HT1080 (cell line): ENCODE measurements around the gene GALNT6. TPM values are rescaled to one million over a fixed set of nuclear protein-coding genes. Genes with fewer than 3 reads are reported as not detected.

Experiments
- DNase-seq: peaks from one replicate; pipeline ENCODE4 v3.0.0-alpha.2; 2015; ENCODE audit warnings: low read depth
- polyA plus RNA-seq, 2 experiments: library from polyadenylated mRNA; depleted of rRNA; stranded (reverse); fragments of >200 nt; gene quantifications; 2 replicates each; pipeline ENCODE4 v1.2.3, GENCODE V29; 2015
- total RNA-seq: library from RNA; depleted of rRNA; stranded (reverse); fragments of >200 nt; shearing (Covaris generic); gene quantifications from 2 replicates; pipeline ENCODE4 v1.2.3, GENCODE V29; 2014; rRNA removed

Gene GALNT6, protein sequence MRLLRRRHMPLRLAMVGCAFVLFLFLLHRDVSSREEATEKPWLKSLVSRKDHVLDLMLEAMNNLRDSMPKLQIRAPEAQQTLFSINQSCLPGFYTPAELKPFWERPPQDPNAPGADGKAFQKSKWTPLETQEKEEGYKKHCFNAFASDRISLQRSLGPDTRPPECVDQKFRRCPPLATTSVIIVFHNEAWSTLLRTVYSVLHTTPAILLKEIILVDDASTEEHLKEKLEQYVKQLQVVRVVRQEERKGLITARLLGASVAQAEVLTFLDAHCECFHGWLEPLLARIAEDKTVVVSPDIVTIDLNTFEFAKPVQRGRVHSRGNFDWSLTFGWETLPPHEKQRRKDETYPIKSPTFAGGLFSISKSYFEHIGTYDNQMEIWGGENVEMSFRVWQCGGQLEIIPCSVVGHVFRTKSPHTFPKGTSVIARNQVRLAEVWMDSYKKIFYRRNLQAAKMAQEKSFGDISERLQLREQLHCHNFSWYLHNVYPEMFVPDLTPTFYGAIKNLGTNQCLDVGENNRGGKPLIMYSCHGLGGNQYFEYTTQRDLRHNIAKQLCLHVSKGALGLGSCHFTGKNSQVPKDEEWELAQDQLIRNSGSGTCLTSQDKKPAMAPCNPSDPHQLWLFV
- total RNA-seq: 58.9 and 60.2 TPM in 2 replicates
- 30.8 and 32.6 TPM in 2 replicates for polyA plus RNA-seq (2015; cell fraction: cytosol; rRNA removed)
- polyA plus RNA-seq (2015; cell fraction: nucleus; rRNA removed): 56.6 and 59.9 TPM in 2 replicates

DNA sequence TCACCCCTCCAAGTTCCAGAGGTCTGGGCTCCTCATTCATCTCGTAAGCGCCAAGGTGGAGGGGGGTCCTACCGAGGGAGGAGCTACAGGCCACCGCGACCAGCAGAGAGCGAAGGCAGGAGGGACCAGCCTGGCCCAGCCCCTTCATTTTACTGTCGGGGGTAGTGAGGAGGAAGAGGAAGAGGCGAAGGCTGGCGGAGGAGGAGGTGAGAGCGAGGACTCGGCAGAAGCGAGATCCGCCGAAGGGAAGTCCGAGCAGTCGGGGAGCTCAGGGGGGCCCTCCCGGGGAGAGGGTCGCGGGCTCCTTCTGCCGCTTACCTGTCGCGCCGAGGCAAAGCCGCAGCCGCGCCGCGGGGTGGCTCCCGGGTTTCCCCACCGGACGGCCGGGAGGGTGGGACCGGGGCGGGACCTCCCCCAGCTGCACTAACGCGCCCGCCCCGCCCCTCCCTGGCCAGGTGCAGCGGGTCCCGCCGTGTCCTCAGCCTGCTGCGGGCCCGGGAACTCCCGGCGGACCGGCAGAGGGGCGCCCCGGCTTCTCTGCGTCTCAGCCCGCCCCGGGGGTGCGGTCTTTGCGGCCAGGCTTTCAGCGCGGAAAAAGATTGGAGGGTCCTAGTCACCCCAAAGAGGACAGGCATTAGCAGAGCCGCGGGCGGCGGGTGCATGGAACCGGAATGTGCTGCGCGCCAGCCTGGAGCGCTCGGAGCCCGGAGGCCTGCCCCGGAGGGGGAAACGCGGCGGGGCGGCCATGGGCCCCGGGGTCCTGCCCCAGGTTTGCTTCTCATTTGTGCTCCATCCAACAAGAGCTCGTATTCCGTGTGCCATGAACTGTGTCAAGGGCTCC lies at the start of gene GALNT6:
GALNT6 (minus strand) TSS at position 124 of the 841 bp plus-strand sequence. CDS start 11,625 bp downstream, outside the sequence.
- DNase-seq: peak; percentile 59

DNA sequence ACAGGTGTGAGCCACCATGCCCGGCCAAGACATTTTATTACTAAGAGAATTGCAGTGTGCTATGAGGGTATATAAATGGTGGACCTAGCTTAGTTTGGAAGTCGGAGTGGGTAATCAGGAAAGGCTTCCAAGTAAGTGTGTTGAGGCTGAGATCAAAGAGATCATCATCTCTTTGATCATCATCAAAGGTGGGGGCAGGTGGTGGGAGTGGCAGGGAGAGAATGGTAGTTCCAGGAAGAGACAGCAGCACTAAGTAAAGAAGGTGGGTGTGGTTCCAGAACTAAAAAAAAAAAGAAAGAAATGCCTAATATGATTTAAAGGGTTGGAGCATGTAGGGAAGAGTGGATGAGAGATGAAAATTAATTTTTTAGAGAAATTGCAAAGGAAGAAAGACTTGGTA lies 48.1 kb upstream of the GALNT6 start:
- no peak for DNase-seq

DNA sequence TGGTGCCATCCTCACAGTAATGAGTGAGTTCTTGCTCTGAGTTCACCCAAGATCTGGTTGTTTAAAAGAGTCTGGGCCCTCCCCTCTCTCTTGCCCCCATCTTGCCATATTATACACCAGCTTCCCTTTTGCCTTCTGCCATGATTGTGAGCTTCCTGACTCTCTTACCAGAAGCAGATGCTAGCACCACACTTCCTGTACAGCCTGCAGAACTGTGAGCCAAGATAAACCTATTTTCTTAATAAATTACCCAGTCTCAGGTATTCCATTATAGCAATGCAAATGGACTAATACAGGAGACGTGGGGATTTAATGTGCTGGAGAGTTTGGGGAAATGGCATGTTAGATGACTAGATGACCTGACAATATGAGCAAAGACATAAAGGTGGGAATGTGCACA lies 46.2 kb upstream of the GALNT6 start:
- DNase-seq: no peak

DNA sequence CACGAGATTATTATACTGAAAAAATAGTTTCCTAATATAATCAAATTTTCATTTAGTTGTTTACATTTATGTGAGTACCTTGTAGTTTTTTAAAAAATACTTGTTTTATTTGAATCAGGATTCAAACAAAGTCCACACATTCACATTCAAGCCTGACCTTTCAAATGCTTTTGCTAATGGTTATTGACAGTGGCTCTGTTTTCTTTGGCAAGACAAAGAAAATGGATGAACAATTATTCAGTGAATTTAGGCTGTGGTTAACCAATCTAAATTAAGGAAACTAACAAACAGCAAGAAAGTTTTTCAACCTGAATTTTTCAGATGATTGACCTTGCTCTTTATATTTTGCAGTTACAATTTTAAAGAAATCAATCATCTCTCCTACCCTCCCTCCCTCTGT lies 43.1 kb upstream of the GALNT6 start:
- no peak for DNase-seq

DNA sequence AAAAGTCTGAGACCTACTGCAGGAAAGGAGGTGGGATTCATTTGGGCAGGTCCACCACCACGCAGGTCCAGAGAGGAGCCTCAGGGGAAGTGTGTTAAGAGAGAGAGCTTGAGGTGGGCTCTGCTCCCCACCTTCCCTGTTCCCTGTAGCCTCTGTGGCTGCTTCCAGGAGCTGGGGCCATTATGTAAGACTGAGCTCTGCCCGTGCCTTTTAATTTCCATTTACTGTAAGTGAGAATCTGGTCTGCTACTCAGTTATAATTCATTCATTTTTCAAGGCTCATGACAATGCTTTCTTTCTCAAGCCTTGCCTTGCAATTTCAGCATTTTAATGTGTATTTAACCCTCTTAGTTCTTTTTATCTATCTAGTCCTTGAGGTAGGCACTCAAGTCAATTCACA lies 41.7 kb upstream of the GALNT6 start:
- DNase-seq: no peak

DNA sequence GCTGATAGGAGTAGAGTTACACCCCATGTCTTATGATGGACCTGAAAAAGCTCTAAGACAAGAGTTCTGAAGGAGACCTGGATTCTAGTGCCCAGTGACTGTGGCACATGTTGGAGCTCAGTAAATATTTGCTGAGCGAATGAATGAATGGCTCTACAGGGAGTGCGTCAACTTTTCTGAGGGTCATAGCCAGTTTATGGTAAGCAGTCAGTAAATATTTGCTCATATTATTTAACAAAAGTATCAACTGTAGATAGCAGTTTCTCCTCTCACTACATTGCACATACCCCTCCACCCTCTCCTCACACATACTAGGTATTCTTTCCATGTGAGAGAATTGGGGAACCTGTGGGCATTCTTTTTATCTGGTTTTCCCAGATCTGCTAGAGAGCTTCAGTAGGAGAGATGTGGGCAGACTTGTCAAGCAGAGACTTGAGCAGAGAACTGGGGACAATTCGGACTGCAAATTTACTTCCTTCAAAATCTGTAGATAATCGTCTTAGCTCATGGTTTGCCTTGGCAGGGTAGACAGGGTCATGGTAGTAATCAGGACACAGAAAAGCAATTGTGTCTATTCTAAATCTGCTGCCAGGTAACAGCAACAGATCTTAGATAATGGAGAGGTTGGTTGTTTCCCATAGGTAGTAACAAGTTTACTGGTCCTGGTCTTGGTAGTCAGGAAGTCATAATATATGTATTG lies 39.1 kb upstream of the GALNT6 start:
- no peak for DNase-seq

DNA sequence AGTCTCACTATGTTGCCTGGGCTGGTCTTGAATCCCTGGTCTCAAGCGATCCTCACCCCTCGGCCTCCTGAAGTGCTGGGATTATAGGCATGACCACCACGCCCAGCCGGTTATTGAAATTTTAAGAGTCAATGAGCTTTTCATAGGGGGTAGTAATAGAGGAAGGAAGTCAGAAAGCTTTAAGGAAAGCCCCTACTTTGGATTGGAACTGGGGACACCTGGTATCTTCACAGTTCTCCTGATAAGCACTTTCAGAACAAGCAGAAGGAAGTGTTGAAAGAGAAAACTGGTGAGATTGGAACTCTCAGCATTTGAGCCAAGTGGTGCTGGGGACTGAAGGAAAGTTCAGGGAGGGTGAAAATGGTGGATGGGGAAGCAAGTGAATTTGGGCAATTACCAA lies 38.5 kb upstream of the GALNT6 start:
- DNase-seq: no peak

DNA sequence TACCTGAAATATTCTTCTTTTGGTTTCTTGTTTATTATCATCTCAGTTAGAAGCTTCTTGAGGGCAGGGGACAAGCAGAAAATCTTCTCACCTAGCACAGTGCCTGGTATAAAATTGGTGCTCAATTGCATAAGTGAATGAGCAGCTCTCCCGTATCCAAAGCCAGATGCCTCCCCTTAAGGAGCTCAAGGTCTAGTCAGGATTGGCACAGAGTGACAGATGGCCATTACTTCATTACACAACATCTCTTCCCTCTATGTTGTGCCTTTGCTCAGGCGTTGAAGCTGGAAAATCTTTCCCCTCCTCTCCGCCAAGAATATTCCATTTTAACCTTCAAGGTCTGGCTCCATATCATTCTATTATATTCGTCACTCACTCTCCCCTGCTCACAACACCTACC lies 37.0 kb upstream of the GALNT6 start:
- DNase-seq: no peak

DNA sequence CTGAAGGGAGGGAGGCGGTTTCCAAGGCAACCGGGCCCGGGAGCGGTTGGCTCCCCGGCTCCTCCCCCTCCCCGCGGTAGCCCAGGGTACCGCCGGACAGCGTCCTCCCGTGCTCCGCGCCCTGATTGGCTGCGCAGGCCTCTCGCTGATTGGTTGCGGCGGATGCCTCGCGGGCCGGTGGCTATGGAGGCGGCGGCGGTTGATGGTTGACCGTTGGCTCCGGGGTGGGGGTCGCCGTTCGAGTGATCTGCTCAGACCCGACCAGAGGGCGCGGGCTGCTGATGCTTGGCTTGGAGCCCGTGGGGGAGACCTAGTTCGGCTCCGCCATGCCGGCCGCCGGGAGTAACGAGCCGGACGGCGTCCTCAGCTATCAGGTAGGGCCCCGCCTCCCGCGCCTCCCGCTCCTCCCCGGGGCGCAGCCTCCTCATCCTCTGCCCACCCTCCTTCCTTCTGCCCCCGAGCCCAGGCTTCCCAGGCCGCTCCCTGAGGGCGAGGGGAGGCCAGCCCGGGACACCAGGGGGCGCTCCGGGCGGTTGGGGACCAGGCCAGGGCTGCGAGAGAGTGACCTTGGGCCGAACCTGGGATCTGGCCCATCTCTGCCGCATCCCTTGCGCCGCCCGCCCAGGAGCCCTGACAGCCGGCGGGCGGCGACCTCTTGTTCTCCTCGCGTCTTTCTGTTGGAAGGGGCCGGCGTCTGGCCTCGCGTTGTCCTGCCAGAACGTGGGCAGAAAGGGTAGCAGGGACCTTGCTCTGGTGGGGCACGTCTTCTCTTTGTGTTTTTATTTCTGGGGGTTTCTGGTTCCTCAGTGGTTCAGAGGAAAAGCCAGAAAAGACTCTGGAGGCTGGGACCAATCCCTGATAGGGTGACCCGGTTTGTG lies 33.7 kb upstream of the GALNT6 start, which contains the start of gene SLC4A8:
SLC4A8 (plus strand) TSS at position 170 of the 878 bp plus-strand sequence; CDS start at position 327, 157 bp downstream.
- peak; percentile 90 for DNase-seq

DNA sequence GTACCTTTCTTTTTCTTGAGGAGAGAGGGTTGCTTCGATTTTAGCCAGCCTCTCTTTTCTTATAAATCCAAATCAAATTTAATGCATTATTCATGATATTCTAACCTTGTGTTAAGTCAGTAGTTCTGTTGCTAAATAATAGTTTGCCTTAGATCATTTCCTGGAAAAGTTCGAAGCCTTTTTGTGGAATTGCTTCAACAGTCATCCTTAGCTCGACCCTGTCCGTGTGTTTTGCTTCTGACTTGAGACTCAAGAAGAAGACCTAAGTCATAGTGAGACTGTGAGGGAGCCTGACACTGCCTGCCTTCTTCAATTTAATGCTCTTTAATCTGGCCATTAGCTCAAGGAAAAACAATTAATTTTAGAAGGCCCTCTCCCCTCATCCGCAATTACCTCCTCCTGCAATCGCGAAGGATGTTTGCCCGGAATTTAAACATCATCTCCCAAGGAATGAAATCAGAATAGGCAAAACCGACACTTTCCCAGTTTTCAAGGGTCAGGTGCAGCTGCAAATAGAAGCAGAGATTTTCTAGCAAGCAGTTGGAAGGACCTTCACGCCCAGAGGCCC lies 33.0 kb upstream of the GALNT6 start:
- DNase-seq: no peak

DNA sequence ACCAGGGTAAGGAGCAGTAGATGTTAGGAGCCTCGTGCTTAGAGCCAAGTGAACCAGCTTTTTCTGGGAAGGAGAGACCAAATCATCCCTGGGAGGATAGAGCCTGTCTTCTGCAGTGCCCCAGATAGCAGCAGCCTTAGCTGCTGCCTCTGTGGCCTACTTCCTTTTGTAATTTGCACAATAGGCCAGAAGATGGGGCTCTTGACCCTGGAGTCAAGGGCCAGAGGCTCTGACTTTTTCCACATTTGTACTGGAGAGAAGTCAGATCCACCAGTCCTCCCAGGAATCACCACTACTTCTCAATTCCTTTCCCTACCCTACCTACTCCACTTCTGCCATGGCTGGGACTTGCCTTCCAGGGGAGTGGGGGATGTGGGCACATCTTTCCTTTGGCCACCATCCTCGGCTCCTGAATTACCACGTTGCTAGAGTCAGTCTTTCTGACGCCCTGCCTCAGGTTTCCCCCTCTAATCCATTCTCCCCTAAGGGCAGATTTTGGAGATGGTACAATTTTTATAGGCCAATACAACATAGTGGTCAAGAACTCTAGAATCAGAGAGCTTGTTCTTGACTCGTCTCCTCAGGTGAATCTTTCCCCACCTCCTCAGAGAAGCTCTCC lies 30.2 kb upstream of the GALNT6 start:
- peak; percentile 69 for DNase-seq

DNA sequence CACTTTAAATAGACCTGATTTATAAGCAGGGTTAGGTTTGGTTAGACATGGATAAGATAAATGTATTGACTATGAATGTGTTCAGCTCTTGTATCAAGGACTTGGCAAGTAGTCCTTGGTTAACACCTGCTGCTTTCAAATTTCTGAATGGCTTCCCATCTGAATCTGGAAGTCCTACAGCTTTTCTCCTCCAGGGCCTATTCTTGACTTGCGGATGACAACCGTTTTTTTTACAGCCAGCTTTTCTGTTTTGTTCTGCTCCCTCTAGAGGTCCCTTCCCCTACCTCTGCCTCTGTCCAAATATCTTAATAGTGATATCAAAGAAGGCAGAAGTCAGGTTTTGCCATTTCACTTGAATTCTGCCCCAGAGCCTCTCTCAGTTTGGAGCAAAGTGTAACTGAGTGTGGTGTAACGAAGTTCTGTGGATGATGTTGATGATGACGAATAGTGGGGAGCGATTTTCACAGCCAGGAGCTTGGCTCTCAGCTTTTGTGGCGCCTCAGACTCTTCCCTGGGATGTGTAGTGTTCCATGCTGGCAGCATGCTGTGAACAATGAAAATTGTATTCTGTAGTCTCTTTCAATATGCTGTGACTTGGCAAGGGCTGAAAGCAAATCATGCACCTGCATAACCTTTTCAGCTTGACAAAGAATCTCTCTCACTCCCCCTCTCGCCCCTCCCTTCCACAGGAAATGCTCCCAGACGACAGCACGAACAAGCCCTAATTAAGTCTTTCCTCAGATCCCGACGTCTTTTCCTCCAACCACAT lies 28.4 kb upstream of the GALNT6 start:
- DNase-seq: peak; percentile 31

DNA sequence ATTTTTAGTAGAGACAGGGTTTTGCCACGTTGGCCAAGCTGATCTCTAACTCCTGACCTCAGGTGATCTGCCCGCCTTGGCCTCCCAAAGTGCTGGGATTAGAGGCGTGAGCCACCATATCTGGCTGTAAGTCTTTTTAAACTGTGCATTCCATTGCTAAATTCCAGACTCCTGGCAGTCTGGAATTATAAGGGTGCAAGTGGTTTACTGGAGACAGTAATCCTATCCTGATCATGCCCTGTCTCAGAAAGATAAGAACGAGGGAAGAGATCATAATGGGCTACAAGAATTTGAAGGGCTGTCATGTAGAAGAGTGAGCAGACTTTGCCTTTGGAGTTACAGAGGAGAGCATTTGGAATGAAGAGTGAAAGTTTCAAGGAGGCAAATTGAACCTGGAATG lies 26.6 kb upstream of the GALNT6 start:
- DNase-seq: no peak

DNA sequence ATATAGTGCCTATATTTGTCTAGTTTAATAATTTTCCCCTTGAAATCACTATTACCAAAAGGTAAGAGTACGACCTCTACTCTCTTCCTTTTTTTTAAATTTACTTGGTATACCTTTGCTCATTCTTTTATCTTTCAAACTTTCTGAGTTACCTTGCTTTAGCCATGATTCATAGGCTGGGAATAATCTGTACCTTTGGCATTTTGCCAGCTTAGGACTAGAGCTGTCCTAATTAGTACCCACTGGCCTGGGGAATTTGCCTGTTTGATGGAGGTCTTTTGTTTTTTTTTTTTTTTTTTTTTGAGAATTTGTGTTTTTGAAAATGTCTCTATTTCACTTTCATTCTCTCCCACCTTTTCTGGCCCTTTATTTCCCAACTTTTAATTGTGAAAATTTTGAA lies 24.7 kb upstream of the GALNT6 start:
- DNase-seq: no peak

DNA sequence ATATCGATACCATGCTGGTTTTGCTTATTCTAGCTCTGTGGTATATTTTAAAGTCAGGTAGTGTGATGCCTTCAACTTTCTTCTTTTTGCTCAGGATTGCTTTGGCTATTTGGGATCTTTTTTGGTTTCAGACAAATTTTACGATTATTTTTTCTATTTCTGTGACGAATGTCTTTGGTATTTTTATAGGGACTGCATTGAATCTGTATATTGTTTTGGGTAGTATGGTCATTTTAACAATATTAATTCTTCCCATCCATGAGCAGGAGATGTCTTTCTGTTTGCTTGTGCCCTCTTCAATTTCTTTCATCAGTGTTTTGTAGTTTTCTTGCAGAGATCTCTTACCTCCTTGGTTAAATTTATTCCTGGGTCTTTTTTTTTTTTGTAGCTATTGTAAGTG lies 22.6 kb upstream of the GALNT6 start:
- DNase-seq: no peak

DNA sequence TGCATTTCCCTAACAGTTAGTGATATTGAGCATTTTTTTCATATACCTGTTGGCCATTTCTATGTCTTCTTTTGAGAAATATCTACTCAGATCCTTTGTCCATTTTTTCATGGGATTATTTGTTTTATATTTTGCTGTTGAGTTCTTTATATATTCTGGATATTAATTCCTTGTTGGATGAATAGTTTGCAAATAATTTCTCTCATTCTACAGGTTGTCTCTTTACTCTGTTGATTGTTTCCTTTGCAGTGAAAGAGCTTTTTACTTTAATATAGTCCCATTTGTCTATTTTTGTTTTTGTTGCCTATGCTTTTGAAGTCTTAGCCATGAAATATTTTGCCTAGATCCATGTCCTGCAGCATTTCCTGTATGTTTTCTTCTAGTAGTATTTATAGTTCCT lies 21.9 kb upstream of the GALNT6 start:
- no peak for DNase-seq

DNA sequence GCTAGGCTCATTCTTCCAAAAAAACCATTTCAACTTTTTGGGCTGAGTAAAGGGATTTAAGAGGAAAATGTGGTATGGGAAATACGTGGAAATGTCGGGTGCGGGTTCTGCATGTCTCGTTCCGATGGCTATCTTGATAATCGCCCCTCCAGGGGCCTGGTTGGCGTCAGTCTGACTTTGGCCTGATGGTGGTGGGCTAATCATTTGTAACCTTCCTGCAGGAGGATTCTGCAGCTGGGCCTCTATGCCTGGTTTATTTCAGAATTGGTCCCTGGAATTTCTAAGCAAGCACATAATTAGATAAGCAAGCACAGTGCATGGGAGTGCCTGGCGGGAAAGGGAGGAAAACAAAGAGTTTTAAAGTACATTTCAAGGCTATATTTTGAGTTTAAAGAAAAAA lies 18.6 kb upstream of the GALNT6 start:
- no peak for DNase-seq

DNA sequence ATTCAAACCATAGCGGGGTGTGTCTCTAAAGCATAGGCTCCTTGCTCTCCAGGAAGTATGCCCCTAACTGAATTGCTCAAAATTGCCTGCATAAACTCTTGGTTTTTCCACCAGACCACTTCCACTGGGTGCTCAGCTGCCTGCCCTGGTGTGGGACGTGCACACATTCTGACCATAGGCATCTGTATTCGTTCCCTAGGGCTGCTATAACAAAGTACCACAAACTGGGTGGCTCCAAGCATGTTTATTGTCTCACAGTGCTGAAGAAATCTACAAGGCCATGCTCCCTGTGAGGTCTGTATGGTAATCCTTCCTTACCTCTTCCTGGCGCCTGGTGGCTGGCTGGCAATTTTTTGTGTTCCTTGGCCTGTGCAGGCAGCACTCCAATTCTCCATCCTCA lies 16.4 kb upstream of the GALNT6 start:
- DNase-seq: no peak
